Common myeloid progenitor, CD34-positive (primary cell): ENCODE data around the gene DNAJB13.
A peak's percentile ranks its signal among the peaks of the same experiment; 100 is the strongest.

ENCODE experiments used
- CTCF ChIA-PET: fragments of 350-600 bp; sonication (Branson Sonifier 250); formaldehyde crosslinking; loops from one replicate; lab custom pipeline; 2021; ENCODE audit warnings: antibody characterized with exemption; lab: Charles Lee
- POLR2A ChIA-PET: fragments of 350-600 bp; sonication (Branson Sonifier 250); formaldehyde crosslinking; loops from one replicate; lab custom pipeline; 2021; ENCODE audit warnings: antibody characterized with exemption; lab: Charles Lee
- DNase-seq, 3 donors: peaks; one replicate each; pipeline versions ENCODE4 v3.0.0 to v3.0.0-alpha.2; 2013
- H3K27ac ChIP-seq, 2 experiments: 1 replicate in 1 of 2; 2 replicates in 1 of 2; pipeline ENCODE4 v1.7.0; 2013; ENCODE audit warnings: inconsistent platforms in 2 of 2, low read length in 2 of 2, mild to moderate bottlenecking in 2 of 2, low read depth in 1 of 2, moderate library complexity in 1 of 2; ENCODE audit not compliant: severe bottlenecking in 2 of 2, insufficient read depth in 1 of 2, poor library complexity in 1 of 2
- H3K27me3 ChIP-seq, 5 experiments: replicated peaks in 2 of 5; 1 replicate in 3 of 5; 2 replicates in 2 of 5; pipeline versions ENCODE4 v1.6.1 to v1.7.0; 2013; ENCODE audit warnings: low read length in 4 of 5, mild to moderate bottlenecking in 2 of 5, moderate library complexity in 2 of 5, inconsistent platforms in 1 of 5; ENCODE audit not compliant: insufficient read depth in 5 of 5, control insufficient read depth in 4 of 5
- H3K36me3 ChIP-seq, 4 experiments: 1 replicate in 2 of 4; 2 replicates in 2 of 4; pipeline versions ENCODE4 v1.6.1 to v1.7.0; 2013; ENCODE audit warnings: low read length in 3 of 4, control low read depth in 1 of 4, mild to moderate bottlenecking in 1 of 4; ENCODE audit not compliant: control insufficient read depth in 4 of 4, insufficient read depth in 4 of 4
- H3K4me1 ChIP-seq, 4 experiments: 1 replicate in 3 of 4; 2 replicates in 1 of 4; pipeline versions ENCODE4 v1.6.1 to v1.7.1; 2013; ENCODE audit warnings: low read length in 3 of 4, mild to moderate bottlenecking in 3 of 4, control low read depth in 1 of 4, inconsistent platforms in 1 of 4, moderate library complexity in 1 of 4; ENCODE audit not compliant: control insufficient read depth in 4 of 4, insufficient read depth in 4 of 4; ENCODE audit errors: control extremely low read depth in 1 of 4
- H3K4me3 ChIP-seq, 7 experiments: 1 replicate in 4 of 7; 2 replicates in 3 of 7; pipeline versions ENCODE4 v1.5.1 to v1.7.0; 2013; ENCODE audit warnings: mild to moderate bottlenecking in 7 of 7, low read length in 6 of 7, moderate library complexity in 6 of 7, inconsistent platforms in 2 of 7, low read depth in 2 of 7, control low read depth in 1 of 7; ENCODE audit not compliant: insufficient read depth in 4 of 7, control insufficient read depth in 1 of 7; ENCODE audit errors: extremely low read depth in 1 of 7
- H3K9me3 ChIP-seq, 5 experiments: 1 replicate in 4 of 5; 2 replicates in 1 of 5; pipeline versions ENCODE4 v1.6.1 to v1.7.1; 2013; ENCODE audit warnings: low read length in 4 of 5, mild to moderate bottlenecking in 2 of 5, inconsistent platforms in 1 of 5, low read depth in 1 of 5, moderate library complexity in 1 of 5; ENCODE audit not compliant: control insufficient read depth in 4 of 5, insufficient read depth in 2 of 5; ENCODE audit errors: control extremely low read depth in 1 of 5
- WGBS: methylation state at CpG from one replicate; pipeline ENCODE4 v1.1.5; 2013; ENCODE audit not compliant: insufficient coverage; 5-methylcytosine and 5-hydroxymethylcytosine counted together

Gene DNAJB13

DNA sequence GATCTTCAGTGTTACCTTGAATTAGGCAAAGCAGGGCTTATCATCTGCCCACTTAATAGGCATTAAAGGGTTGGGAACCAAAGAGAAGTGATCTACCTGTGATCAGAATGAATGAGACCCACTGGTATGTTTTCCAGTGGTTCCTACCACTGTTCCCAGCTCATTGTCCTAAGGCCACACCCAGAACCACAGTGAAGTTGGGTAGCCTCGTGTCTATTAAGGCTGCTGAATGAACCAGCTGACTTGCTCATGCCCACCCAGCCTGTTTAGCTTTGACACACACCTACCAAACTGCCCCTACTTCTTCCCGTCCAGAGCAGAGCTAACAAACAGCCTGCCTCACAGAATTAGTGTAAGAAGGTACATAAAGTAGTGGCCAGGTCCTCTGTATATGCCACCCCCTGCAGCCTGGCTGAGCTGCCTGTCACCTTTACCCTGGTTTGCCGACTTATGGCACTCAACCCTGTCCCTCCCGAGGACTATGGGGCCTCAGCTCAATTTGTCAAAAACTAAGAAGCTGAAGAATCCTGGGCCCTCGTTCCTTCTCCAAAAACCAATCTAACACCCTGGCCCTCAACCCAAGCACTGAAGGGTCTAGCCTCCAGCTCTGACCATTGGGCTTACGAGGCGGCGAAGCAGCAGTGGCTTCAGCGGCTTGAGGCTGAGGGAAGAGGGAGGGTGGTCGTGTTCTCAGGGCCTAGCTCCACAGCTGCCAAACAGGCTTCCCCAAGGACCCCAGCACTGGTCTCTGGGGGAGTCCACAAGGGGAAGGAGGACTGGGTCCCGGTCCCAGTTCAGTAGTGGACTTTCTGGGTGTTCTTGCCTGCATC is 22.0 kb downstream of the DNAJB13 start:
- Histone ChIP-seq H3K4me1 (peaks cover 0 to 50% (median 14%) of the 10 kb centered on the region in 4 experiments), H3K4me3 (no peak overlapping the region), H3K27ac (peak overlapping the region in 1 of 2 experiments; percentile 63), H3K36me3 (peaks cover 24 to 52% (median 32%) of the 10 kb centered on the region in 4 experiments), H3K9me3 (no peaks in the 10 kb centered on the region), H3K27me3 (no peaks in the 10 kb centered on the region)
- no peak for DNase-seq
- ChIA-PET POLR2A (interaction anchor here (0.5 to 1.3 kb wide), 3 partner anchors 9 to 160 kb away, joined by 3 to 4 read pairs (median 3); no protein-coding TSS in a partner anchor), CTCF (interaction anchor here (0.7 to 1.7 kb wide), 7 partner anchors 9 to 61 kb away, joined by 3 to 5 read pairs (median 3); partner anchors contain the start of gene UCP2)
- WGBS, result 97% methylated on average over 9 of the region's 11 CpGs

DNA sequence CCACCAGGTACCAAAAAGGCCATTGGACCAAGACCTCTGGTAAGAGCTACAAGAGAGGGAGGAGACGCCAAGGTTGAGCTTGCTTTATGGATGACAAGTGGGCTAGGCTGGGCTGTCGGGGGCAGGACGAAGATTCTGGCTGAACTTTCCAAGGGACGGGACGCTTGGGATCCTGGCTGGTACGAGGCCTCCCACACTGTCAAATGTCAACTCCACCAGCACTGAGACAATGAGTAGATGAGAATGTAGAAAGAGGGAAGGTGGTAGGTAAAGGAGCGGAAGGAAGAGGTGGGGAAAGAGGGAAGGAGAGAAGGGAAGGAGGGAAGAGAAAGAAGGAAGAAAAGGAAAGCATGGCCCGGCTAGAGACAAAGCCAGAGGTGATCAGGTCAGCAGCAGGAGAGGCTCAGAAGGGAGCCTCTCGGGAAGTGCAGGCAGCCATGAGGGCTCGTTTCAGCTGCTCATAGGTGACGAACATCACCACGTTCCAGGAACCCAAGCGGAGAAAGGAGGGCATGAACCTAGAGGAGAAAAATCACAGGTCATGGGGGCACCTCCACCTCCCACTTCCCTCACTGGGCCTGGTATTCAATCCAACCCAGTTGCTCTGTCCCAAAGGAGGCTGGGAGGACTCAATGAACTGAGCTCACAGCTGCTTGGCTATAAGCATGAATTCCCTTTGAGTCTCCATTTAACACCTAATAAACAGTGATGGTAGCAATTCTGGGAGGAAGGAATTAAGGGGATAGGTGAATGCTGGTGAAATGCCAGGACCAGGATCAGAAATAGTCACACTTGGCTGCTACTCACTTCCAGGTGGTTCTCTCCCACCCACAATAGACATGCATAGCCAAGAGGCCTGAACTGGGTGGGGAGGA is 24.0 kb downstream of the DNAJB13 start:
- no peak overlapping the region for H3K4me3 ChIP-seq
- DNase-seq, result no peak
- H3K27ac ChIP-seq, result peak overlapping the region in 1 of 2 experiments; percentile 52
- peaks cover 4 to 67% (median 27%) of the 10 kb centered on the region in 4 experiments for H3K4me1 ChIP-seq
- H3K27me3 ChIP-seq, result no peaks in the 10 kb centered on the region
- H3K36me3 ChIP-seq, result peaks cover 27 to 70% (median 44%) of the 10 kb centered on the region in 4 experiments
- 96% methylated on average over 9 of the region's 13 CpGs for WGBS
- POLR2A ChIA-PET, result interaction anchor here (0.7 kb wide), 1 partner anchor 21 kb away, joined by 3 read pairs; no protein-coding TSS in a partner anchor
- H3K9me3 ChIP-seq, result no peaks in the 10 kb centered on the region
- CTCF ChIA-PET, result interaction anchor here (1.8 kb wide), 1 partner anchor 11 kb away, joined by 4 read pairs; no protein-coding TSS in a partner anchor

- POLR2A ChIA-PET, result no interaction called here
- Histone ChIP-seq H3K4me3 (no peak overlapping the region), H3K9me3 (no peaks in the 10 kb centered on the region), H3K27ac (peak overlapping the region in 1 of 2 experiments; percentile 52), H3K36me3 (peaks cover 27 to 74% (median 44%) of the 10 kb centered on the region in 4 experiments), H3K27me3 (no peaks in the 10 kb centered on the region), H3K4me1 (peaks cover 7 to 69% (median 33%) of the 10 kb centered on the region in 4 experiments)
- CTCF ChIA-PET, result interaction anchor here (1.4 kb wide), 1 partner anchor 30 kb away, joined by 3 read pairs; no protein-coding TSS in a partner anchor
- WGBS, result 96% methylated on average over 5 of the region's 6 CpGs
- no peak for DNase-seq
Measured at GRCh38 chr11:73975479-73975757, 24.6 kb downstream of the DNAJB13 start.

DNA sequence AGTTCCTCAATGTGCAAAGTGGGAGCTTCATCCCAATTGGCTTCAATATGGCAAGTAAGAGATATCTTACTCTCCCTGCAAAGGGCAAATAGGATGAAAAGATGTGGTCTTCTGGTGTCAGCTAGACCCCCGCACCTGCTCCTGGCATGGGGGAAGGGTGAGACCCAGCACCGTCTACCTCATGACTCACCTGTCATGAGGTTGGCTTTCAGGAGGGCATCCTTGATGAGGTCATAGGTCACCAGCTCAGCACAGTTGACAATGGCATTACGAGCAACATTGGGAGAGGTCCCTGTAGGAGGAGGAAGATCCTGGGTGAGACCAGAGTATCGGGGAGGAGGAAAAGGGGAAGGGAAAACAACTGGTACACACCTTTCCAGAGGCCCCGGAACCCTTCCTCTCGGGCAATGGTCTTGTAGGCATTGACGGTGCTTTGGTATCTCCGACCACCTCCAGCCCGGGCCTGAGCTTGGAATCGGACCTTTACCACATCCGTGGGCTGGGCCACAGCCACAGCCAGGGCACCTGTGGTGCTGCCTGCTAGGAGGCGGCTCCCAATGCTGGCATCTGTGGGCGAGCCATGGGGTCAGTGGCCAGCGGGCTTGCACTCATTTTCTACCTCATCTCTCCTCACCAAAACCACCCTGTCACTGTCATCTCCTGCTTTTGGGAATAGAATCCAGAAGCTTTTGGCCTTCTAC is 25.8 kb downstream of the DNAJB13 start:
- WGBS, result 95% methylated on average over 14 of the region's 14 CpGs
- no peak for DNase-seq
- no peak overlapping the region for H3K4me3 ChIP-seq
- peaks cover 15 to 81% (median 45%) of the 10 kb centered on the region in 4 experiments for H3K4me1 ChIP-seq
- POLR2A ChIA-PET, result no interaction called here
- peaks cover 27 to 86% (median 52%) of the 10 kb centered on the region in 4 experiments for H3K36me3 ChIP-seq
- H3K27me3 ChIP-seq, result no peaks in the 10 kb centered on the region
- no peak overlapping the region for H3K27ac ChIP-seq
- no peaks in the 10 kb centered on the region for H3K9me3 ChIP-seq
- CTCF ChIA-PET, result interaction anchor here (1.0 to 1.5 kb wide), 3 partner anchors 29 to 44 kb away, joined by 3 read pairs; no protein-coding TSS in a partner anchor

DNA sequence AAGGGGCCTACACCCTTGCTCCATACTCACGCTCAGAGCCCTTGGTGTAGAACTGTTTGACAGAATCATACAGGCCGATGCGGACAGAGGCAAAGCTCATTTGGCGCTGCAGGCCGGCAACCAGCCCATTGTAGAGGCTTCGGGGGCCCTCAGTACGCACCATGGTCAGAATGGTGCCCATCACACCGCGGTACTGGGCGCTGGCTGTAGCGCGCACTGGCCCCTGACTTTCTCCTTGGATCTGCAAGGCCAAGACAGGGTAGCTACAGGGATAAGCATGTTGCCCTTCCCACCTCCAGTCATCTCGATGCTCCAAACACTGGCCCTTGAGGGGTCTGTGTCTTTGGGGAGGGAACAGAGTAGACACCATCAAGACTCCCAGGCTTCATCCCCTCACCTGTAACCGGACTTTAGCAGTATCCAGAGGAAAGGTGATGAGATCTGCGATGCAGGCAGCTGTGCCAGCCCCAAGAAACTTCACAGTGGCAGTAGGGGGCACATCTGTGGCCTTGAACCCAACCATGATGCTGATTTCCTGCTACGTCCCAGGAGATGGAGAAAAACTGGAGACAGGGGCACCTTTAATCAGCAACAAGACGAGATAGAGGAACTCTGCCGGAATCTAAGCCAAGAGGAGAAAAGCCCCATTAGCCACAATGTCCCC is 27.2 kb downstream of the DNAJB13 start:
- POLR2A ChIA-PET, result no interaction called here
- H3K4me3 ChIP-seq, result no peak overlapping the region
- CTCF ChIA-PET, result interaction anchor here (1.3 to 3.4 kb wide), 4 partner anchors 14 to 38 kb away, joined by 3 to 15 read pairs (median 4); no protein-coding TSS in a partner anchor
- no peak for DNase-seq
- peak overlapping the region; percentile 9 to 97 for H3K27ac ChIP-seq
- H3K27me3 ChIP-seq, result no peaks in the 10 kb centered on the region
- H3K36me3 ChIP-seq, result peaks cover 27 to 79% (median 50%) of the 10 kb centered on the region in 4 experiments
- WGBS, result 96% methylated on average over 15 of the region's 18 CpGs
- no peaks in the 10 kb centered on the region for H3K9me3 ChIP-seq
- H3K4me1 ChIP-seq, result peaks cover 15 to 80% (median 50%) of the 10 kb centered on the region in 4 experiments

DNA sequence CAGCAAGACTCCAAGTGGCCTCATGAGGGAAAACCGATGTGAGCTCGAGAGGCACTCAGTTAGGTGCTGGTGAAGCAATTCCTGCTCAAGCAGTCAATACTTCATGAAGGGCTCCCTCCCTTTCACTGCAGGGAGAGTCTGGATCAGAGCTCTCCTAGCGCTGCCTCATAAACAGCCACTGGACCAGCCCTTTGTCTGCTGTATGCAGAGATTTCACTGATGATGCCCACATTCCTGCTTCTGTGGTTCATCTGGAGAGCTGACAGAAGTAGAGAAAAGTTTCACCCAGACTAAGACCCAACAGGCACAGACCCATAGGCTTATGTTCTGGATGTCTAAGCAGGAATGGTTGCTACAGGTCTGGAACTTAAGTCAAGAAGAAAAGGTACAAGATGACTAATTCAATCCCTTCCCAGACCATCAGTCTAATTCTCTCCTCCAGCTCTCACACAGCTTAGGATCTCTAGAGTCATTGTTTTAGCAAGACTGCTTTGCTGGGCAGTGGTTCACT is 27.8 kb downstream of the DNAJB13 start:
- Histone ChIP-seq H3K27me3 (no peaks in the 10 kb centered on the region), H3K9me3 (no peaks in the 10 kb centered on the region), H3K4me1 (peaks cover 16 to 78% (median 52%) of the 10 kb centered on the region in 4 experiments), H3K4me3 (peak overlapping the region in 2 of 7 experiments; percentile 14 to 93), H3K36me3 (peaks cover 27 to 74% (median 49%) of the 10 kb centered on the region in 4 experiments), H3K27ac (peak overlapping the region in 1 of 2 experiments; percentile 97)
- ChIA-PET POLR2A (interaction anchor here (0.6 to 1.0 kb wide), 2 partner anchors 89 to 1253 kb away, joined by 3 to 4 read pairs; no protein-coding TSS in a partner anchor), CTCF (interaction anchor here (1.0 to 3.4 kb wide), 7 partner anchors 8 to 49 kb away, joined by 3 to 15 read pairs (median 5); no protein-coding TSS in a partner anchor)
- 97% methylated on average over 3 of the region's 3 CpGs for WGBS
- no peak for DNase-seq
